HCT116 (cell line): Measurements from ENCODE around the gene MTG1. TPM values are rescaled to one million over a fixed set of nuclear protein-coding genes. Genes with fewer than 3 reads are reported as not detected.

Experiments used
- ATAC-seq: fragments of 200-7000 bp; cut with Tn5 transposase; 2 replicates; pipeline ENCODE4 v1.9.1; 2020; ENCODE audit warnings: mild to moderate bottlenecking, moderate library complexity
- BruUV-seq: library from RNA; stranded (reverse); fragments of 400-500 nt; replicated peaks from 2 replicates; lab custom pipeline; 2021; lab: Mats Ljungman, UMichigan
- CTCF ChIA-PET: fragments of 300-600 bp; sonication (Branson Sonifier 250); formaldehyde crosslinking; loops from one replicate; lab custom pipeline; 2021; ENCODE audit warnings: antibody characterized with exemption; lab: Charles Lee
- POLR2A ChIA-PET: fragments of 300-600, 350-600 bp; sonication (Branson Sonifier 250); formaldehyde crosslinking; loops from one replicate; lab custom pipeline; 2021; ENCODE audit warnings: antibody characterized with exemption; lab: Charles Lee
- RAD21 ChIA-PET, 2 experiments: fragments of 300-600 bp; sonication (Branson Sonifier 250); formaldehyde crosslinking; loops; one replicate each; lab custom pipeline; 2023; ENCODE audit warnings: low total read pairs in 2 of 2; ENCODE audit not compliant: uncharacterized antibody in 2 of 2, unreplicated experiment in 2 of 2, low non-redundant PET in 1 of 2; lab: Charles Lee
- DNase-seq: peaks from one replicate; pipeline ENCODE4 v3.0.0-alpha.2; 2010; ENCODE audit warnings: low read depth, low spot score
- H2AFZ ChIP-seq: fragments of 200-600 bp; shearing (Covaris generic), sonication (generic); 2 replicates; pipeline ENCODE4 v1.6.1; 2017; ENCODE audit warnings: low read depth, mixed run types, mixed read lengths, antibody characterized with exemption, low read length; ENCODE audit not compliant: poor library complexity, severe bottlenecking
- H3K27ac ChIP-seq: 2 replicates; pipeline ENCODE4 v1.5.1; 2012; ENCODE audit warnings: low read depth, low read length
- H3K27me3 ChIP-seq: fragments of 200-600 bp; sonication (generic); 2 replicates; pipeline ENCODE4 v1.6.1; 2016; ENCODE audit warnings: mixed run types, low read length, mixed read lengths; ENCODE audit not compliant: insufficient read depth
- H3K36me3 ChIP-seq, 2 experiments: fragments of 200-500 bp in 1 of 2; fragments of 200-600 bp in 1 of 2; sonication (Bioruptor generic) in 1 of 2; sonication (generic) in 1 of 2; 2 replicates each; pipeline versions ENCODE4 v1.5.1 to v1.6.1; 2014 to 2016; ENCODE audit warnings: low read length in 2 of 2, inconsistent platforms in 1 of 2, mixed read lengths in 1 of 2, mixed run types in 1 of 2; ENCODE audit not compliant: insufficient read depth in 2 of 2, control insufficient read depth in 1 of 2
- H3K4me1 ChIP-seq, 2 experiments: fragments of 200-600 bp in 1 of 2; sonication (generic) in 1 of 2; 2 replicates each; pipeline versions ENCODE4 v1.5.1 to v1.6.1; 2012 to 2017; ENCODE audit warnings: low read length in 2 of 2, inconsistent platforms in 1 of 2, mild to moderate bottlenecking in 1 of 2, mixed read lengths in 1 of 2, mixed run types in 1 of 2, moderate library complexity in 1 of 2; ENCODE audit not compliant: insufficient read depth in 2 of 2, control insufficient read depth in 1 of 2
- H3K4me2 ChIP-seq: fragments of 200-600 bp; sonication (generic); 2 replicates; pipeline ENCODE4 v1.6.1; 2017; ENCODE audit warnings: mixed run types, low read length, mixed read lengths
- H3K4me3 ChIP-seq, 2 experiments: fragments of 200-600 bp in 1 of 2; sonication (generic) in 1 of 2; replicated peaks in 1 of 2; 2 replicates each; pipeline ENCODE4 v1.5.1; 2011 to 2016; ENCODE audit warnings: low read length in 2 of 2, control low read depth in 1 of 2, low read depth in 1 of 2, mild to moderate bottlenecking in 1 of 2, mixed read lengths in 1 of 2, mixed run types in 1 of 2
- H3K79me2 ChIP-seq: fragments of 200-600 bp; sonication (generic); 2 replicates; pipeline ENCODE4 v1.6.1; 2017; ENCODE audit warnings: mild to moderate bottlenecking, mixed run types, low read length, moderate library complexity, mixed read lengths; ENCODE audit not compliant: insufficient read depth
- H3K9ac ChIP-seq: fragments of 200-600 bp; sonication (generic); 2 replicates; pipeline ENCODE4 v1.6.1; 2016; ENCODE audit warnings: low read length, mixed read lengths
- H3K9me2 ChIP-seq: fragments of 200-600 bp; sonication (generic), shearing (Covaris generic); 2 replicates; pipeline ENCODE4 v1.6.1; 2017; ENCODE audit warnings: mixed run types, mild to moderate bottlenecking, moderate library complexity; ENCODE audit not compliant: insufficient read depth
- H3K9me3 ChIP-seq, 2 experiments: fragments of 200-500 bp in 1 of 2; fragments of 200-600 bp in 1 of 2; sonication (Bioruptor generic) in 1 of 2; sonication (generic) in 1 of 2; 2 replicates each; pipeline ENCODE4 v1.6.1; 2014 to 2017; ENCODE audit warnings: low read length in 2 of 2, mixed read lengths in 2 of 2, inconsistent platforms in 1 of 2, low read depth in 1 of 2, mild to moderate bottlenecking in 1 of 2, mixed run types in 1 of 2, moderate library complexity in 1 of 2; ENCODE audit not compliant: control insufficient read depth in 1 of 2, insufficient read depth in 1 of 2
- H4K20me1 ChIP-seq: fragments of 200-600 bp; sonication (generic), shearing (Covaris generic); 2 replicates; pipeline ENCODE4 v1.6.1; 2017; ENCODE audit warnings: mixed run types, mild to moderate bottlenecking, moderate library complexity; ENCODE audit not compliant: insufficient read depth
- ATF3 ChIP-seq: IDR thresholded peaks from 2 replicates; pipeline ENCODE4 v1.6.1; 2012
- CBX3 ChIP-seq: IDR thresholded peaks from 2 replicates; pipeline ENCODE4 v1.6.1; 2012; ENCODE audit warnings: low read depth
- CEBPB ChIP-seq: IDR thresholded peaks from 2 replicates; pipeline ENCODE4 v1.6.1; 2012; ENCODE audit warnings: low read depth
- CTCF ChIP-seq, 3 experiments: fragments of 200-600 bp in 1 of 3; sonication (generic) in 1 of 3; IDR thresholded peaks in 2 of 3; conservative IDR thresholded peaks in 1 of 3; 2 replicates each; pipeline ENCODE4 v1.5.1; 2012 to 2017; ENCODE audit warnings: low read depth in 2 of 3, low read length in 2 of 3, antibody characterized with exemption in 1 of 3, borderline replicate concordance in 1 of 3, control low read depth in 1 of 3, mild to moderate bottlenecking in 1 of 3, mixed read lengths in 1 of 3, mixed run types in 1 of 3, moderate library complexity in 1 of 3; ENCODE audit not compliant: insufficient read depth in 1 of 3
- EGR1 ChIP-seq: IDR thresholded peaks from 2 replicates; pipeline ENCODE4 v1.6.1; 2012; ENCODE audit warnings: low read depth
- EZH2 ChIP-seq: fragments of 200-600 bp; sonication (generic); IDR thresholded peaks from 2 replicates; pipeline ENCODE4 v1.6.1; 2017; ENCODE audit warnings: antibody characterized with exemption, mixed run types
- EZH2phosphoT487 ChIP-seq: fragments of 200-600 bp; IDR thresholded peaks from 2 replicates; pipeline ENCODE4 v1.6.1; 2018; ENCODE audit warnings: antibody characterized with exemption, borderline replicate concordance
- FOSL1 ChIP-seq: IDR thresholded peaks from 2 replicates; pipeline ENCODE4 v1.6.1; 2012; ENCODE audit warnings: low read depth
- JUND ChIP-seq: IDR thresholded peaks from 2 replicates; pipeline ENCODE4 v1.6.1; 2012
- MAX ChIP-seq: IDR thresholded peaks from 2 replicates; pipeline ENCODE4 v1.6.1; 2012
- POLR2AphosphoS5 ChIP-seq: IDR thresholded peaks from 2 replicates; pipeline ENCODE4 v1.6.1; 2011; ENCODE audit warnings: mild to moderate bottlenecking, low read depth, low read length, moderate library complexity
- RAD21 ChIP-seq: IDR thresholded peaks from 2 replicates; pipeline ENCODE4 v1.6.1; 2012; ENCODE audit warnings: low read depth, mild to moderate bottlenecking
- SIN3A ChIP-seq: IDR thresholded peaks from 2 replicates; pipeline ENCODE4 v1.6.1; 2012; ENCODE audit warnings: low read depth
- SRF ChIP-seq: IDR thresholded peaks from 2 replicates; pipeline ENCODE4 v1.6.1; 2012; ENCODE audit warnings: low read depth
- TCF7L2 ChIP-seq: IDR thresholded peaks from 2 replicates; pipeline ENCODE4 v1.7.0; 2011; ENCODE audit warnings: borderline replicate concordance, inconsistent platforms; ENCODE audit not compliant: insufficient read depth, insufficient read length; ENCODE audit errors: extremely low read depth
- YY1 ChIP-seq: IDR thresholded peaks from 2 replicates; pipeline ENCODE4 v1.6.1; 2011; ENCODE audit warnings: low read length, low read depth, moderate library complexity, mild to moderate bottlenecking; ENCODE audit not compliant: insufficient replicate concordance; ENCODE audit errors: extremely low read depth
- ZBTB33 ChIP-seq: IDR thresholded peaks from 2 replicates; pipeline ENCODE4 v1.6.1; 2011; ENCODE audit warnings: mild to moderate bottlenecking, low read length, moderate library complexity; ENCODE audit not compliant: insufficient replicate concordance; ENCODE audit errors: extremely low read depth
- ZFX ChIP-seq: fragments of 450-650 bp; IDR thresholded peaks from 2 replicates; pipeline ENCODE4 v1.6.1; 2017
- ZNF274 ChIP-seq: fragments of 200-500 bp; sonication (Bioruptor generic); IDR thresholded peaks from 2 replicates; pipeline ENCODE4 v1.6.1; 2014; ENCODE audit warnings: mild to moderate bottlenecking, low read depth, low read length, inconsistent platforms
- intact Hi-C: fragments of 100-400 bp; cut with micrococcal nuclease; formaldehyde crosslinking; loops from 2 replicates; pipeline ENCODE4 v1.10.0; 2022
- total RNA-seq: library from RNA; stranded (reverse); gene quantifications from one replicate; pipeline ENCODE4 v1.2.1, GENCODE V29; 2021; ENCODE audit not compliant: unreplicated experiment

The MTG1 gene
- total RNA-seq, 1 experiment from 2014 or later = 23.1 TPM

- H3K9me2 ChIP-seq = no peaks in the 10 kb centered on the region
- no peak overlapping the region for H2AFZ ChIP-seq
- no peak for TF ChIP-seq POLR2AphosphoS5
- no peak for TF ChIP-seq JUND
- no peak for TF ChIP-seq ZNF274
- no peak for TF ChIP-seq RAD21
- no peak for TF ChIP-seq TCF7L2
- no peak for TF ChIP-seq ZBTB33
- TF ChIP-seq YY1 = no peak
- no peak for TF ChIP-seq SRF
- no peak for TF ChIP-seq SIN3A
- TF ChIP-seq EZH2 = no peak
- TF ChIP-seq ATF3 = no peak
- TF ChIP-seq CTCF (IDR thresholded peaks at IDR 0.05 in 2 of 3, conservative IDR thresholded peaks at IDR 0.05 in 1 of 3; ENCODE audit: borderline replicate concordance in 1 of 3, insufficient read depth in 1 of 3, low read depth in 2 of 3, low read length in 2 of 3) = no peak
- no peak for TF ChIP-seq EZH2phosphoT487
- TF ChIP-seq MAX = no peak
- TF ChIP-seq EGR1 = no peak
- no peak for TF ChIP-seq CEBPB
- TF ChIP-seq FOSL1 = no peak
- TF ChIP-seq ZFX = no peak
- no peak for TF ChIP-seq CBX3
- RAD21 ChIA-PET = no interaction called here
- BruUV-seq = no TSS peak
- CTCF ChIA-PET = no interaction called here
- DNase-seq = no peak
- no peaks in the 10 kb centered on the region for H3K9me3 ChIP-seq
- no peak for ATAC-seq
- no peaks in the 10 kb centered on the region for H3K27me3 ChIP-seq
- no peaks in the 10 kb centered on the region for H3K4me1 ChIP-seq
- POLR2A ChIA-PET = no interaction called here
- peaks cover 0 to 3% of the 10 kb centered on the region in 2 experiments; a peak in 1 of 4 replicates for H3K36me3 ChIP-seq
- no peak overlapping the region for H3K4me3 ChIP-seq
- H4K20me1 ChIP-seq = no peaks in the 10 kb centered on the region
- no peaks in the 10 kb centered on the region for H3K79me2 ChIP-seq
- intact Hi-C loops = no loop called here
- no peak overlapping the region for H3K27ac ChIP-seq
- H3K9ac ChIP-seq = no peak overlapping the region
- no peak overlapping the region for H3K4me2 ChIP-seq
These were observed 24.5 kb downstream of the MTG1 start for GRCh38 chr10:133418289-133418993.
